Measurements from ENCODE around the gene IQGAP2.
"Not testable (repeated sequence)": the region's sequence is repeated elsewhere in the genome, so short reads cannot be mapped to it uniquely, and the experiment has no call there.

The IQGAP2 gene

DNA sequence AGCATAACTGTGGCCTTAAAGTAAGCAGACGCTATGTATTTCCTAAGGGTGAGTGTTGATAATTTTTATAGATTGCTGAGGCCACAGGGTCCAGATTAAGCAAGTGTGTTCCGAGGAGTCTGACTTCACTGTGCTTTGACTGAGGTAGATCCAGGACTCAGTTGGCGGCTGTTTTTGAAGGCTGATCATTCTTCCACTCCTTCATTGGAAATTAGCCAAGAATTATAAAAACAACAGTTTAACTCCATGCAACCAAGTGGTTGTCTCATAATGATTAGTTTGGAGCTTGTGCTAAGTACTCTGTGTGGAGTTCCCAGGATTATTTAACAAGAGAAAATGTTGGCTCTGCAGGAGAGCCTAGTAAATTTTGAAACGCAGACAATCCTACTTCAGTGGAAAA is 19.1 kb downstream of the IQGAP2 start:
- no peak for DNase-seq

DNA sequence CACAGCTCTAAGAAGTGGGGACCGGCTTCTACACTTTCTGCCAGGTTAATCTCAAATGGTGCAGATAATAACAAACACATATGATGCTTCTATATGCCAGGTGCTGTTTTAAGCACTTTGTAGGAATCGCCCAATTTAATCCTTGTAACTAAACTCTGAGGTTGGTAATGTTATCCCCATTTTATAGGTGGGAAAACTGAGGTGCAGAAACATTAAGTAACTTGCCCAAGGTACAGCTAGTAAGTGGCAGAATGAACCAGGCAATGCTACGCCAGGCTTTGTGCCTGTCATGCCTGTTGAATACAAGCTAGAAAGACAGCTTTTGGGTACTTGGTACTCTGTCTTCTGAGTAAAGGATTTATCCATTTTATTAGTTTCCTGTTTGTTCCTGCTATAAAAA is 19.7 kb downstream of the IQGAP2 start:
- no peak for DNase-seq

DNA sequence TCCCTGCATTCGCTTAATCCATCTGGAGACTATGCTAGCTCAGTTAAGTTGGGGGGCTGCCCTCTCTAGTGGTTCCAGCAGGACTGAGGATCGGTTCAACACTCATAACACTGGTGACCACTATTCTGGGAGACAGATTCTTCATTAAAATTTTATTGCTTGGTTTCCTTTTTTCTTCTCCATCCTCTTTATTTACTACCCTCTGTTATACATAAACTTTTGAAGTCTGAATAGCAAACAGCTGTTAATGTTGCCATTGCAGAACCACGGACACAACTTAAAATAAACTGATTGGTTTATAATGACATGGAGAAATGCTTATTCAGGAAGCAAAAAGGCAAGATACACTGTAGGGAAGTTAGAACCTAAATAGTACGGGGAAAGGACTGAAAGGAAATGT is 22.1 kb downstream of the IQGAP2 start:
- DNase-seq: no peak

DNA sequence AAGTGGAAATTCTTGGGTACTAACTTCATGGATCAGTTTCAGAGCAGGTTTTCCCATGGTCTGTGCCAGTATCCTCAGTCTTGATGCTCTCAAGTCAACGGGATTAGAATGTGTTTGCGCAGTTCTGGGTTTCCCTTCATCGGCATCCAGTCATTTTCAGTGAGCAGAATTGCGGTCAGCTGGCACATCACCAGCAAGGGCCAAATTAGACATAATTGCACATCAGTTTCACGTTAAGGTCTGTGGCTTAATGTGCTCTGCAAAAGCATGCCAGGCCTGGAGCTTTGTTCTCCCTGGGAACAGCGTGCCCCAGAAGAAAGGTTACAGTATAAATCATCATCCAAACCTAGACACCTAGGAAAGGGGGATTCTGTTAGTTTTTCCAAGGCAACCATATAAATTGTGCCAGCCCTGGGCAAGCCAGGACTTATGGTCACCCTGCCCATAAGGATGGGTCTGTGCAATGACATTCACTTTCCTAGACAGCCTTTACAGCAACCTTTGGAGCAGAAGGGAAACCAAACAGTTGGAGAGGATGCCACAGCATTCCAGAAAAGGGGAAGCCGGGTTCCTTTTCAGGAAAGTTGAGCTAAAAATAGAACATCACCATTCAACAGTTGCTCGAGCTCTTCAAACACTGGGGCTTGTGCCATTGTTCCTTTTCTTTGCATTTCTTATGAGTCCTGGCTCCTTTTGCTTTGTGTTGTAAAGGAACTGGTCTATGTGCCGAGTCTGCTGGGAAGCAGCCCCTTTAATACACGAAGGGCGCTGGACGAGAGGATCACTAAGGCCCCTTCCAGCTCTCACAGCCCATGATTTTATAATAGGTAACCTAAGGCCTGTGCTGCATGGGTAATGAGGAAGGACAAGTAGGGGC is 23.1 kb downstream of the IQGAP2 start:
- no peak for DNase-seq

DNA sequence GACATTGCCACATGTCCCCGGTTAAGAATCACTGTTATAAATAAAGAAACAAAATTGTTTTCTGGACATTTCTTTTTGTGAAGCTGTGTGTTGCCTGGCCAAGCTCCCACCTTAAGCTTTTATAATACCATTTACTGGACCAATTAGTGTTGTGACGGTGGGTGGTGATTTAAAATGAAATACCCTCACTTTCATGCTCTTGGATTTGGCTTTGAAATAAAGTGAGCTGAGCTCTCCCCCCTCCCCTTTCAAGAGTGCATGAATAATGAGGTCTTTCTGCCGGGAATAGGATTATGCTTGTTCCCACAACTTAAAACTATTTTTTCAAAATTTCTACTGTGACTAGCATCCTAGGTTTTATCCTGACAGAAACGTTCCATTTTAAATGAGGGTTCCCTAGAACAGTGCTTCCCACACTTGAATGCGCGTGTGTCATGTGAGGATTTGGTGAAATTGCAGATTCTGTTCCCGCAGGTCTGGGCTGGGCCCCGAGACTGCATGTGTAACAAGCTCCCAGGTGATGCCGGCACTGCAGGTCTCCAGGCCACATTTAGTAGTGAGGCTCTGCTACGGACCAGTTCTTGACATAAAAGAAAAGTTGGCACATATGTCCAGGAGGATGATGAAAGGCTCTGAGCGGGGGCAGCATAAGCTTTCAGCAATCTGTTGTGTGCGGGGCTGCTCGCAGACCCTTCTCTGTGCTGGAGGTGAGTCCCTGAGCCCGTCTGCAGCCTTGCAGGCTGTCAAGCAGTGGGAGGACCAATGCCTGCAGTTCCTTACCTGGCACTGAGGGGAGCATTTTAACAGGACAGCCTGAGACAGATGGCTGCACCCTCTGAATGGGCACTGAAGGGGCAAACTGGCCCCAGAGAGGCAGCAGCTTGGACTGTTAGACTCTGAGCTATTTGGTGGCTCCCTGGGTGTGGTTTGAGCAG is 24.4 kb downstream of the IQGAP2 start:
- DNase-seq: no peak

DNA sequence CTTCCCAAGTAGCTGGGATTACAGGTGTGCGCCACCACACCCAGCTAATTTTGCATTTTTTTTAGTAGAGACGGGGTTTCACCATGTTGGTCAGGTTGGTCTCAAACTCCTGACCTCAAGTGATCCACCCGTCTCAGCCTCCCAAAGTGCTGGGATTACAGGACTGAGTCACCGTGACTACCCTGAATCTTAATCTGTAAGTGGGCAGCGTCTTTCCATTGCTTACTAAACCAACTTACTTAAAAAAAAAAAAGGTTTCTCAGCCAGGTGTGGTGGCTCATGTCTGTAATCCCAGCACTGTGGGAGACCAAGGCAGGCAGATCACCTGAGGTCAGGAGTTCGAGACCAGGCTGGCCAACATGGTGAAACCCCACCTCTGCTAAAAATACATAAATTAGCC is 25.5 kb downstream of the IQGAP2 start:
- DNase-seq: not testable (repeated sequence)

DNA sequence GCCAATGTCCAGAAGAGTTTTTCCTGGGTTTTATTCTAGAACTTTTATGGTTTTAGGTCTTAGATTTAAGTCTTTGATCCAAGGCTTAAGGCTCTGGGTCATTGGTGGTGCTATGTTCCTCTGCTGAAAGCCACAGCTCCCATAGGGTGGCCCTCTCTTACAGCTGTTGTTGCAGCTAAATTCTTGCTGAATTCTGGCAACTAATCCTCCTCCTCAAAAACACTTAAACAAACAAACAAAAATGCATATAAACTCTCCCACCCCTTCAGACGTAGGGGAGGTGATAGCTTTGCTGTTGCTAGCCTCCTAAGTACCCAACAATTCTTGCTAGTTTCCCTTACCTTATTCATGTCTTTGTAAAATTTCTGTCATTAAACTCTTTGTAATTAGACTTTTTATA is 30.2 kb downstream of the IQGAP2 start:
- DNase-seq: no peak

DNA sequence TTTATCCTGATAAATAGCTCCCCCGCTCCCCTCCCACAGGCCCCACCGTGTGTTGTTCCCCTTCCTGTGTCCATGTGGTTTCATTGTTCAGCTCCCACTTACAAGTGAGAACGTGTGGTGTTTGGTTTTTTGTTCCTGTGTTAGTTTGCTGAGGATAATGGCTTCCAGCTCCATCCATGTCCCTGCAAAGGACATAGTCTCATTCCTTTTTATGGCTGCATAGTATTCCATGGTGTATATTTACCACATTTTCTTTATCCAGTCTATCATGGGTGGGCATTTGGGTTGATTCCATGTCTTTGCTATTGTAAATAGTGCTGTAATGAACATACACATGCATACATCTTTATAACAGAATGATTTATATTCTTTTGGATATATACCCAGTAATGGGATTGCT is 34.4 kb downstream of the IQGAP2 start:
- not testable (repeated sequence) for DNase-seq

DNA sequence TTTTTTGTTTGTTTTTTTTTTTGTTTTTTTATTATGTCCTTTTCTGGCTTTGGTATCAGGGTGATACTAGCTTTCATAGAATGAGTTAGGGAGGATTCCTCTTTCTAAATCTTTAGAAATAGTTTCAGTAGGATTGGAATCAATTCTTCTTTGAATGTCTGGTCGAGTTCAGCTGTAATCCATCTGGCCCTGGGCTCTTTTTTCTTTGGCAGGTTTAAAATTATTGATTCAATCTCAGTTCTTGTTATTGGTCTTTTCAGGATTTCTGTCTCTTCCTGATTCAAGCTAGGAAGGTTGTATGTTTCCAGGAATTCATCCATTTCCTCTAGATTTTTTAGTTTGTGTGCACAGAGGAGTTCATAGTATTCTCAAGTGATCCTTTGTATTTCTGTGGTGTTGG is 34.9 kb downstream of the IQGAP2 start:
- DNase-seq: no peak

DNA sequence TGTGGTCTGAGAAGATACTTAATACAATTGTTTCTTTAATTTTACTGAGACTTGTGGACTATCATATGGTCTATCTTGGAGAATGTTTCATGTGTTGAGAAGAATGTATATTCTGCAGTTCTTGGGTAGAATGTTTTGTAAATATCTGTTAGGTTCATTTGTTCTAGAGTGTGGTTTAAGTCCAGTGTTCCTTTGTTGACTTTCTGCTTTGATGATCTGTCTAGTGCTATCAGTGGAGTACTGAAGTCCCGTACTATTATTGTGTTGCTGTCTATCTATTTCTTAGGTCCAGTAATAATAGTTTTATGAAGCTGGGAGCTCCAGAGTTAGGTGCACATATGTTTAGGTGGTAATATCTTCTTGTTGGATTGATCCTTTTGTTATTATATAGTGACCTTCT is 36.1 kb downstream of the IQGAP2 start:
- no peak for DNase-seq

DNA sequence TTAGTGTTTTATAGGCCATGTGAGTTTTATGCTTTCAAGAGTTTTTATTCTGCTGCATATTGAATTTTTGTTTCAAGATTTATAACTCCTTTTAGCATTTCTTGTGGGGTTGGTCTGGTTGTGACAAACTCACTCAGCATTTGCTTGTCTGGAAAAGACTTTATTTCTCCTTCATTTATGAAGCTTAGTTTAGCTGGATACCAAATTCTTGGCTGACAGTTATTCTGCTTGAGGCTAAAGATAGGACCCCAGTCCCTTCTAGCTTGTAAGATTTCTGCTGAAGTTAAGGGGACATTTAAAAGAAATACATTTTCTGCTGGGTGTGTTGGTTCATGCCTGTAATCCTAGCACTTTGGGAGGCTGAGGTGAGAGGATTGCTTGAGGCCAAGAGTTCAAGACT is 36.8 kb downstream of the IQGAP2 start:
- no peak for DNase-seq

DNA sequence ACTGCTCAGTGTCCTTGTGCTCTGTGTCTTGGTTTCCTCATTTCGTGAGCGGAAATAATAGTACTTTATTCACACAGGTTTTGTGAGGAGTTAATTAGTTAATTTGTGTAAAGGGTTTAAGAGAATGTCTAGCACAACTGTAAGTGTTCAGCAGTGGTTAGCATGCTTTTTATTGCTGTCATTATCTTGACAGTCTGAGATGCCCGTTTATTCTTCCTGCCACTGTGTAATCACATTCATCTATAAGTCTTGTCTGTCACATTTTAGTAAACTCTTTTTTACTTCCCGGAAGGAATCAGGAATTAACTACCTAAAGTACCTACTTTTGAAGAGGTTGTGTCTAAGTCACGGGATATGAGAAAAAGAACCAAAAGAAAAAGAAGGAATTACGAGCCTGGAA is 38.0 kb downstream of the IQGAP2 start:
- no peak for DNase-seq

DNA sequence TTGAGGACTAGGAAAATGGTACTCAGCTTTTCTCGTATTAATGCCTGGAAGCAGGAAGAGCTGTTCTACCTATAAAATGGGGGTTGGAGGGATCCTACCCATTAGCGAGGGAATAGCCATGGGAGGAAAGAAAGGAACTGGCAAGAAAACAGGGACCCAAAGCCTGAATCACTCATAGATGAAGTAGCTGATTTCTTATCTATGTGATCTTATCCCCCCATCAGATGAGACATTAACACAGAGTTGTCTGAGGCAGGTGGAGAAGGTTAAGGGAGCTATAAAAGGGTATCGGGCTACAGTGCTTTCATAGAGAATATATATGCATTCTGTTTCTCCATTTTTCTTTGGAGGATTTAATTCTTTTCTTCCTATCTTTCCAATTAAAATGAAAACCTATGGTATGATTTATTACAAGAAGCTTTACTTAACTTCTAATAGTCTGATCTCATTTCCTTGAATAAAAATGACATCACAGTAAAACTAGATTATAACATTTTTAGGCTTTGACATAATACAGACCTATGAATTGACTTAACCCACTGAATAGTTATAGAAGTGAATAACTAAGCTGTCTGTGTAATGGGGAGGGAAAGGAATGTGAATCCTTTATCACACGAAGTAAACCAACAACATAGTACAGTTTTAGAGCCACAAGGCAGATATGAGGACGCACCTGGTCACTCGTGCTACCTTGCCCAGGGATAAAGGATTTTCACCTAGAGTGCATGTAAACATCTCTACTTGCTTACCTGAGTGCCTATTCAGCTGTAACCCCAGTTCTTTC is 39.0 kb downstream of the IQGAP2 start:
- DNase-seq: no peak

DNA sequence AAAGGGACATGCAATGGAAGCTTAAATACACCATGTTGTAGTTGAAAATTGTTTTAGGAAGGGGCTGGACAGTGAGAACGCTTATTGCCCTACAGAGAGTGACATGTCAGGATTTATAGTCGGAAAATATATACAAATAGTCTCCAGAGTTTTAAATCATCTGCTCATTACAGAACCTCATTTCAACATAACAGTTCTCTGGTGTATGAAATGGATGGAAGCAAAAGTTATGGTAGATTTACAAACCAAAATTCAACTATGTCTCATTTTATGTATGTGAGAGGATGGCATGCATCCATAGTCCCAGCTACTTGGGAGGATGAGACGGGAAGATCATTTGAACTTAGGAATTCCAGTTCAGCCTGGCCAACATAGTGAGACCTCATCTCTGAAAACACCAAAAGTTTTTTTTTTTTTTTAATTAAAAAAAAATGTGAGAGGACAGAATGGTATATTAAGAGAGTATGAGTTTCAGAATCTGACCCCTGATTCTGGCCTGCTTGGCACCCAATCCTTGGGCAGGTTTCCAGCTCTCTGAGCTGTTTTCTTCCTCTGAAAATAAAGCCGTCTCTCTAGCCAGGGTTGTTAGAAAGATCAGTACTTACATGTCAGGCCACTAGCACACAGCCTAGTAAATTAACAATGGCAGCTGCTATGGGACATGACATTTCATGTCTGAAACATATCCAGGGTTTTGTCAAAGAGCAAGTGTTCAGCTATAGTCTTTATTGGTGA is 40.1 kb downstream of the IQGAP2 start:
- DNase-seq: no peak

DNA sequence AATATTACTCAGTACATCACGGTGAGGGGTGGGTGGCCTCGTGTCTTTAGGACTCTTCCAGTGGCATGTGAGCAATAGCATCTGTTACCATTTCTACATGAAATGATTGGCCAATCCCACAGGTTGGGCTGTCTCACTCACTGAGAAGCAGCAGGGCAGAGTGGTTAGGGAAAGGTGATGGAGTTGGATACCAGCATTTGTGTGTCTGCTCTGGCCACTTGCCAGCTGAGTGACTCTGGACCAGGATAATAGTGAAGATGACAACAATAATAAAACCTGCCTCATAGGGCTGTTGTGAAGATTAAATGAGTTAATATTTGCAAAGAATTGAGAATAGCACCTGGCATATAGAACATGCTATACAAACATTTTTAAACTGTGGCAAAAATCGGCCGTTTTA is 42.0 kb downstream of the IQGAP2 start:
- no peak for DNase-seq

DNA sequence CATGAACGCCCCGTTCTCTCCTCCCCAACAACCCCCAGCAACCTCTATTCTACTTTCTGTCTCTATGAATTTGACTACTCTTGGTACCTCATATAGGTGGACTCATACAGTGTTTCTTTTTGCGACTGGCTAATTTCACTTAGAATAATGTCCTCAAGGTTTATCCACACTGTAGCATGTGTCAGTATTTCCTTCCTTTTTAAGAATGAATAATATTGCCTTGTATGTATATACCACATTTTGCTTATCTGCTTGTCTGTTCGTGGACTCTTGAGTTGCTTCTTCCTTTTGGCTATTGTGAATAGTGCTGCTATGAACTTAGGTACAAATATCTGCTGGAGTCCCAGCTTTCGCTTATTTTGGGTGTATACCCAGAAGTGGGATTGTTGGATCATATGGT is 42.7 kb downstream of the IQGAP2 start:
- no peak for DNase-seq

DNA sequence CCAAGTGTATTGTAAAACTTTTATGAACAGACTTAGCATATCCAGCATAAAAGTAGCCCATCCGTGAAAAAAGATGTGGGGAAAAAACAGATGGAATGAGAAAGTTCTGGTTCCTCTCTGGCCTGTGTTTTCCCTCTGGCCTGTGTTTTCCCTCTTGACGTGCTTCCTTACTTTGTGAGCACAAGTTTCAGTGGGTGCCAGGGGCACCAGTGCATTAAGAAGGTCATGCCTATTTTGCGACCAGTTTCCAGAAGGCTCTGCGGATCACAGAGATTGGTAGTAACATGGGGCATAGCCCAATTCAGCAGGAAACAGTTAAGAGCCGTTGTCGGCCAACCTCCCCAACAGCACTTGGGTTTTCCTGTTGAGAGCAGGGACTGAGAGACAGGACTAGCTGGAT is 43.7 kb downstream of the IQGAP2 start:
- no peak for DNase-seq

DNA sequence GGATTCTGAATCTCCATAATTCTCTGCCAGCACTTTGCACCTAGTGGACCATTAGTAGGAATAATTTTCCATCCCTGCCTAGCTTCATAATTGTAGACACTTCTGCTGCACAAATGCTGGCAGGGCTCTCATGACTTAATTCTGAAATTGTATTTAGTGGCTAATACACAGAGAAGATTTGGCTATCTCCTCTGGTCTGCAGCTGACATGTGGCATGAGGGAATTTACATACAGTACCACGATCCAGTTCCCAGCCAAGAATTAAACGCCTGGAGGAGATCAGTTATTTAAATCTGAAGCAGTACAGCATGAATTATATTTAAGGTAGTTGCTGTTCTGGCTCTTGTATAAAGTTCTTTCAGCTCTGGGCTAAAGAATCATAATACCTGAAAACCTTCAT is 46.5 kb downstream of the IQGAP2 start:
- no peak for DNase-seq

DNA sequence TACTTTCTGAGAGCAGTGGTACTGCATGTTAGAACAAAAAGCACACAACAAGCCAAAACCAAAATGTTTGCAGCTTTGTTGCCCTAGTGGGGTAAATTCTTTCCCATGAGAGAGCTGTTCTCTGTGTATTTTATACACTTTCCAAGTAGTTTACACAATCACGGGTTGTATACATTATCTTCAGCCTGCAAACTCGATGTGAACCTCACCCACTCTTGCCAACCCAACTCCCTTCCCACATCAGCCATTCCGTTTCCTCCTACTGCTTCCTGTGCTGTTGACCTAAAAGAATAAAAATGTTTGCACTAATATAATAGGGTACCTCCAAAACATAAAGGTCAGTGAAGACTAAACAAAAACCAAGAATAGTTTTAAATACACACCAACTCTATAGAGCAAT is 47.0 kb downstream of the IQGAP2 start:
- no peak for DNase-seq

DNA sequence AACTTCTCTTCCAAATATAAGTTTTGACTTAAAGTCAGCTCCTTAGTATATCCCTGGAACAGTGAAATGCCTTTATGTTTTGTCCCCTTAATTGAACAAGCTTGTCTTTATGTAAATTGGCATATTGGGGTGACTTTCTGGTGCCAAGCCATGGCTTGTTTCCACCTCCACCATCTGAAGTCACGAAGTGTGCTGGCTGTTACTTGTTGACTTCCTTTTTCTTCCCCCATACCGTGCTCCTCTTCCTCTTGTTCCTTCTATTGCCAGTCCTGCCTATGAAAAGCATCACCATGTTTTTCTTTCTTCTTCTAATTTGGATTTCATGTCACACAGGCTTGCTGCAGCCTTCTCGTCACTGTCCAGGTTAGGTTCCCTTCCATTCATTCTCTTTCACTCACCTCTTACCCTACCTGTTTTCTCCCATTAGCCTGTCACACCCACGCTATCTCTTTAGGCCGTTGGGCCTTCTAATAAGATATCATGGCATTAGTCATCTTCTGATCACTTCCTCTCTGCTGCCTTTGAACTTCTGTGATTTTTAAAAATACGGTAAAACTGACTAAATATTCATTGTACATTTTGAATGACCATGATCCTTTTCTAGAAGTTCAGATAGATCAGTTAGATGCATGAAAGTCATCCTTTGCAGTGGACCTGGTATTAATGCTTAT is 48.1 kb downstream of the IQGAP2 start:
- DNase-seq: no peak

DNA sequence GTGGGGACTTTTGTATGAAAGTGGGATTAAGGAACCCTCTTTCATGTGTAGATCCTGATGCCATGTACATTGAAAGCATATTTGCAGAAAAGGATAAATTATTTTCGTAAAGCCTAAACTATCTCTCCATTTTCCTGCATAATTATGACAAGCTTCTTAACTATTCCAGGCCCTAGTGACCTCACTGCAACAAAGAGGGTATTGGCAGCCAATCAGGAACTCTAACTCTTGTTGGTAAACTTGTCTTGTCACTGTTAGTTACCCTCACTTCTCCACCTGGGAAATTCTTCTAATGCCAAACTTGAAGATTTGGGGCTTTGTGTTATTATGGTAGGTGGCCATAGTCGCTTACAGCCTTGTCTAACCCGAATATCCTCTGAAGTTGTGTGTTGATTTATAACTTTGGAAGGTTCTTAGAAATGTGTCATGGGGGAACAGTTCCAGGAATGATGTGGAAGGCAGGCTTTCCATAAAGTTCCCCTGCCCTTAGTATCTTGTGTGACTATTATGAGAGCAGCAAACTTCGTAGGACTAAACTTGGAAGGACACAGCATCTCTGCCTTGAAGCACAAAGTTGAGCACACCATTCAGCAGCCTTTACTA is 52.5 kb downstream of the IQGAP2 start:
- DNase-seq: no peak

DNA sequence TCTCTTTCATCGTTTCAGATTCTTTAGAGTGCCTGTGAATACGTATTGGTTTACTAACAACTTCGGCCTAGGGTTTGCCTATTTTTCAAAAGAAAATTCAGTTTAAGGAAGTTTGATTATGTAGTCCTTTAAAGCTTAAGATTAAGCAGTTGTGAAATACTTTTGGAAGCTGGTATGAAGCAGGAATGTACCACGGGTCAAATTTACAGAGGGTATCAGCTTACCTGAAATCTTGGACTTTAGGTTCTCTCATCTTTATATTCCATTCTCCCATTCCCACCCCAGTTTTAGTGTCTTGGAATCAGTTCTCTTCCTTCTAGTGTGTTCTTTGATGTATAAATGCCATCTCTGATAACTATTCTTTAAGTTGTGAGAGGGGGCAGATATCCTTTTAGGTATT is 53.2 kb downstream of the IQGAP2 start:
- no peak for DNase-seq

All from activated CD4-positive, alpha-beta T cell treated with anti-CD3 and anti-CD28 coated beads, Interleukin-10, Interleukin-2, amounts not matched to agents 100 ng/mL and 50 ng/mL, durations not matched to agents 16 hours and 8 hours (primary cell).